HL-60 (cell line): ENCODE results near the gene REC114.

ENCODE experiments used
- POLR2AphosphoS5 ChIP-seq: IDR thresholded peaks from 2 replicates; pipeline ENCODE4 v1.6.1; 2012; ENCODE audit warnings: low read depth
- REST ChIP-seq: IDR thresholded peaks from 2 replicates; pipeline ENCODE4 v1.6.1; 2012; ENCODE audit warnings: low read depth; ENCODE audit not compliant: insufficient replicate concordance
- TF ChIP-seq, protein P1 (sequence below): IDR thresholded peaks from one replicate; pipeline ENCODE4 v1.5.1; 2011; ENCODE audit warnings: low read length, control low read depth, inconsistent platforms; ENCODE audit not compliant: insufficient read depth

GRCh38 chr15:73454096-73454495 is 11.1 kb downstream of the REC114 start:
- TF ChIP-seq, protein P1, sequence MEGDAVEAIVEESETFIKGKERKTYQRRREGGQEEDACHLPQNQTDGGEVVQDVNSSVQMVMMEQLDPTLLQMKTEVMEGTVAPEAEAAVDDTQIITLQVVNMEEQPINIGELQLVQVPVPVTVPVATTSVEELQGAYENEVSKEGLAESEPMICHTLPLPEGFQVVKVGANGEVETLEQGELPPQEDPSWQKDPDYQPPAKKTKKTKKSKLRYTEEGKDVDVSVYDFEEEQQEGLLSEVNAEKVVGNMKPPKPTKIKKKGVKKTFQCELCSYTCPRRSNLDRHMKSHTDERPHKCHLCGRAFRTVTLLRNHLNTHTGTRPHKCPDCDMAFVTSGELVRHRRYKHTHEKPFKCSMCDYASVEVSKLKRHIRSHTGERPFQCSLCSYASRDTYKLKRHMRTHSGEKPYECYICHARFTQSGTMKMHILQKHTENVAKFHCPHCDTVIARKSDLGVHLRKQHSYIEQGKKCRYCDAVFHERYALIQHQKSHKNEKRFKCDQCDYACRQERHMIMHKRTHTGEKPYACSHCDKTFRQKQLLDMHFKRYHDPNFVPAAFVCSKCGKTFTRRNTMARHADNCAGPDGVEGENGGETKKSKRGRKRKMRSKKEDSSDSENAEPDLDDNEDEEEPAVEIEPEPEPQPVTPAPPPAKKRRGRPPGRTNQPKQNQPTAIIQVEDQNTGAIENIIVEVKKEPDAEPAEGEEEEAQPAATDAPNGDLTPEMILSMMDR = no peak
- no peak for TF ChIP-seq POLR2AphosphoS5
- no peak for TF ChIP-seq REST
